Stomach (tissue), 9 donors: ENCODE data around the gene KLF16. TPM values are rescaled to one million over a fixed set of nuclear protein-coding genes. Genes with fewer than 3 reads are reported as not detected.

Experiments
- DNase-seq, 2 donors: peaks; one replicate each; pipeline versions ENCODE4 v3.0.0 to v3.0.0-alpha.2; 2013 to 2019
- H3K27ac ChIP-seq, 5 donors: fragments of 200-600 bp in 4 of 5; sonication (generic) in 4 of 5; one replicate each; pipeline ENCODE4 v1.5.1; 2013 to 2019; ENCODE audit warnings: mild to moderate bottlenecking in 1 of 5, moderate library complexity in 1 of 5
- H3K27me3 ChIP-seq, 3 donors: fragments of 200-600 bp; sonication (generic); one replicate each; pipeline ENCODE4 v1.5.1; 2017 to 2019; ENCODE audit warnings: mixed run types in 1 of 3
- H3K36me3 ChIP-seq, 4 donors: fragments of 200-600 bp; sonication (generic); 1 replicate in 3 of 4; 2 replicates in 1 of 4; pipeline ENCODE4 v1.5.1; 2016 to 2019
- H3K4me1 ChIP-seq, 4 donors: fragments of 200-600 bp; sonication (generic); one replicate each; pipeline ENCODE4 v1.5.1; 2016 to 2019
- H3K4me3 ChIP-seq, 4 donors: fragments of 200-600 bp; sonication (generic) in 3 of 4; one replicate each; pipeline ENCODE4 v1.5.1; 2016 to 2019; ENCODE audit warnings: mild to moderate bottlenecking in 1 of 4
- H3K9me3 ChIP-seq, 4 donors: fragments of 200-600 bp; sonication (generic); one replicate each; pipeline ENCODE4 v1.5.1; 2016 to 2019
- EP300 ChIP-seq: sonication (generic); formaldehyde crosslinking; IDR thresholded peaks from one replicate; pipeline ENCODE4 v1.6.1; 2017; ENCODE audit warnings: antibody characterized with exemption
- POLR2A ChIP-seq, 4 donors: fragments of 450-650 bp; IDR thresholded peaks; one replicate each; pipeline ENCODE4 v1.6.1; 2016; ENCODE audit warnings: antibody characterized with exemption in 4 of 4, control low read depth in 2 of 4, mild to moderate bottlenecking in 1 of 4, moderate library complexity in 1 of 4
- POLR2AphosphoS5 ChIP-seq, 3 donors: sonication (generic); formaldehyde crosslinking; IDR thresholded peaks; one replicate each; pipeline ENCODE4 v1.6.1; 2016; ENCODE audit warnings: antibody characterized with exemption in 3 of 3
- WGBS, 5 donors: extraction: QIAGEN DNeasy Blood & Tissue Kit in 3 of 5; methylation state at CpG; one replicate each; pipeline versions ENCODE4 v1.1.5 to v1.1.7; 2013 to 2018; 5-methylcytosine and 5-hydroxymethylcytosine counted together
- intact Hi-C: fragments of 100-400 bp; cut with DNase I; formaldehyde crosslinking; loops from one replicate; pipeline ENCODE4 v1.15.1; 2023; ENCODE audit warnings: low total_unique reads
- polyA plus RNA-seq, 3 donors: library from polyadenylated mRNA; stranded (reverse); fragments of 200-250 nt; gene quantifications; one replicate each; pipeline ENCODE4 v1.2.3, GENCODE V29; 2013
- total RNA-seq, 5 donors: library from RNA; depleted of rRNA; stranded (reverse); fragments of >200 nt; gene quantifications; one replicate each; pipeline versions ENCODE4 v1.1.0 to v1.2.3, GENCODE V29; 2014 to 2016
- TF ChIP-seq, protein P1 (sequence below), 7 experiments: fragments of 450-650 bp in 4 of 7; fragments of 200-600 bp in 3 of 7; sonication (generic) in 3 of 7; IDR thresholded peaks; one replicate each; pipeline ENCODE4 v1.5.1; 2016 to 2019; ENCODE audit warnings: antibody characterized with exemption in 7 of 7, control low read depth in 2 of 7, mild to moderate bottlenecking in 1 of 7
- donor health status: healthy with polysubstance abuse.
- donor health status: Bipolar disorder and iron deficiency.
- donor health status: healthy.

KLF16 gene
- total and polyA plus RNA-seq, 8 donors, result 3.5 to 31.9 (median 7.6) TPM; not detected in 1

DNA sequence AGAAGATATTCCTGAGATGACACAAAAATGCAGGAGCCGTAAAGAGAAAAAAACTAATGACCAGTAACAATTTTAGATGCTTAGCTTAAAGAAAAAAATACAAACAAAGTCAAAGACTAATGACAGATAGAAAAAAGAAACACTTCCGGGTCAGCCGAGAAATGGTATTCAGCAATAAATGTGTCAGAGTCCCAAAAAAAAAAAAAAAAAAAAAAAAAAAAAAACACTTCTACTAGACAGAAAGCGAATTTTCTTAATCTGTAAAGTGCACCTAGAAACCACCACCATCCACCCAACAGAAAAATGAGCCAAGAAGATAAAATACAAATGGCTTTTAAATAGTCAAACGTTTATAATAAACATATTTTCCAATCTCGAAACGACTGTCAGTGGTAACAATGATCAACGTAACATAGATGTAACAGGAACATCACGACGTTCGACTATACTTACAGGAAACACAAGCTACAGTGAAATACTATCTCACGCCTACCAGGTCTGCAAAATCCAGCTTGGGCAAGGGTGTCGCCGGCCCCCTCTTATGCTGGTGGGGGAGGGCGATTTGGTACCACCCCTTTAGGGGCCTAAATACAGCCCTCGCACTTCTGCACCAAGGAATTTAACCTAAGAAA, 11.3 kb upstream of the KLF16 start:
- DNase-seq, result no peak
- peak overlapping the region; percentile 82 to 97 (median 89) for H3K4me3 ChIP-seq
- H3K4me1 ChIP-seq, result peaks cover 52 to 68% (median 65%) of the 10 kb centered on the region in 4 donors
- 3 to 9% (median 8%) methylated on average over 15 to 16 of the region's 16 CpGs for WGBS, 5 donors
- H3K27me3 ChIP-seq, result no peaks in the 10 kb centered on the region
- intact Hi-C loops, result no loop called here
- H3K9me3 ChIP-seq, result no peaks in the 10 kb centered on the region
- peaks cover 0 to 32% (median 18%) of the 10 kb centered on the region in 4 donors for H3K36me3 ChIP-seq
- TF ChIP-seq POLR2A (IDR thresholded peaks at IDR 0.05), result no peak
- H3K27ac ChIP-seq, result peak overlapping the region; percentile 45 to 97 (median 96)

DNA sequence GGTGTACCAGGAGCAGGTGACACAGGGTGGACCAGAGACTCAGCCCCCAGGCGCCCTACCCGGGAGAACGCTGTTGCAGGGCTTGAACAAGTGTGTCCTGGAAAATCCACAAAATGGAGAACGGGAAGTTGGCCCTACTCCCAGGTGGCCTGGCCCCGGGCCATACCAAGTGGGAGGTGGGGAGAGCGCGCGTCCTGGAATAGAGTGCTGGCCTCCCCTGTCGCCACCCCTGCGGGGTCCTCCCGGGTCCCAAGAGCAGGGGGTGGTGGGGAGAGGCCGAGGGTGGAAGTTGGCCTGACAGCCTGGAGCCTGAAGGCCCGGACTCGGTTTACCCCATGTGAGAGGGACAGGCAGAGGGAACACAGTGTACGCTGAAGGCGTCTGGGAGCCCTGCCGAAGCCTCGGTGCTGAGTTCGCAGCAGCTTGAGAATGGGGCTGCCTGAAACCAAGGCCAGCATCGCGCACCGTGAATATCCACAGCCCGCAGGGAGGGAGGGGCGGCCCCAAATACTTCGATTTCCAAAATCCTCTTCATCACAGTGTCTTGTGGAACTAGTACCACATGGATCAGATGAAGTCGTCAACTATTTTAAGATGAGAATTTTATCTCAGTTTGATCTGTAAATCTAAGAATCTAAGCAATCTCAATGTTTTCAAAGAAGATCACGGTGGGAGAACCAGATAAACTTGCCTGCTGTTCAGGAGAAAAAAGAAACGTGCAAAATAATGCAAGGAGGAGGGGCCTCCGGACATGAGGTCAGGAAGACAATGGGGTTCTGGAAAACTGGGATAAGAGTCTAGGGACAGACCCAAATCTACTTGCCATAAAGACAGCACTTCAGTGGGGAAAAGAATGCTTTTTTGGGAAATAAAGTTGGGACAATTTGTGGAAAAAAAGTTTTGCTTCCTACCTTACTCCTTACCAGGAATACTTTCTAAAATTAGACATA, 10.4 kb upstream of the KLF16 start:
- WGBS, 5 donors, result 22 to 43% (median 29%) methylated on average over 25 to 29 of the region's 29 CpGs
- intact Hi-C loops, result no loop called here
- TF ChIP-seq POLR2AphosphoS5 (IDR thresholded peaks at IDR 0.05) (no peak), POLR2A (IDR thresholded peaks at IDR 0.05) (no peak), EP300 (no peak)
- TF ChIP-seq, protein P1, sequence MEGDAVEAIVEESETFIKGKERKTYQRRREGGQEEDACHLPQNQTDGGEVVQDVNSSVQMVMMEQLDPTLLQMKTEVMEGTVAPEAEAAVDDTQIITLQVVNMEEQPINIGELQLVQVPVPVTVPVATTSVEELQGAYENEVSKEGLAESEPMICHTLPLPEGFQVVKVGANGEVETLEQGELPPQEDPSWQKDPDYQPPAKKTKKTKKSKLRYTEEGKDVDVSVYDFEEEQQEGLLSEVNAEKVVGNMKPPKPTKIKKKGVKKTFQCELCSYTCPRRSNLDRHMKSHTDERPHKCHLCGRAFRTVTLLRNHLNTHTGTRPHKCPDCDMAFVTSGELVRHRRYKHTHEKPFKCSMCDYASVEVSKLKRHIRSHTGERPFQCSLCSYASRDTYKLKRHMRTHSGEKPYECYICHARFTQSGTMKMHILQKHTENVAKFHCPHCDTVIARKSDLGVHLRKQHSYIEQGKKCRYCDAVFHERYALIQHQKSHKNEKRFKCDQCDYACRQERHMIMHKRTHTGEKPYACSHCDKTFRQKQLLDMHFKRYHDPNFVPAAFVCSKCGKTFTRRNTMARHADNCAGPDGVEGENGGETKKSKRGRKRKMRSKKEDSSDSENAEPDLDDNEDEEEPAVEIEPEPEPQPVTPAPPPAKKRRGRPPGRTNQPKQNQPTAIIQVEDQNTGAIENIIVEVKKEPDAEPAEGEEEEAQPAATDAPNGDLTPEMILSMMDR (IDR thresholded peaks at IDR 0.05), result no peak
- DNase-seq, result peak in 1 of 2 donors; percentile 77
- Histone ChIP-seq H3K27ac (peak overlapping the region; percentile 74 to 97 (median 96)), H3K36me3 (peaks cover 0 to 28% (median 16%) of the 10 kb centered on the region in 4 donors), H3K4me1 (peaks cover 52 to 74% (median 70%) of the 10 kb centered on the region in 4 donors), H3K9me3 (no peaks in the 10 kb centered on the region), H3K4me3 (peak overlapping the region; percentile 21 to 97 (median 86)), H3K27me3 (no peaks in the 10 kb centered on the region)

DNA sequence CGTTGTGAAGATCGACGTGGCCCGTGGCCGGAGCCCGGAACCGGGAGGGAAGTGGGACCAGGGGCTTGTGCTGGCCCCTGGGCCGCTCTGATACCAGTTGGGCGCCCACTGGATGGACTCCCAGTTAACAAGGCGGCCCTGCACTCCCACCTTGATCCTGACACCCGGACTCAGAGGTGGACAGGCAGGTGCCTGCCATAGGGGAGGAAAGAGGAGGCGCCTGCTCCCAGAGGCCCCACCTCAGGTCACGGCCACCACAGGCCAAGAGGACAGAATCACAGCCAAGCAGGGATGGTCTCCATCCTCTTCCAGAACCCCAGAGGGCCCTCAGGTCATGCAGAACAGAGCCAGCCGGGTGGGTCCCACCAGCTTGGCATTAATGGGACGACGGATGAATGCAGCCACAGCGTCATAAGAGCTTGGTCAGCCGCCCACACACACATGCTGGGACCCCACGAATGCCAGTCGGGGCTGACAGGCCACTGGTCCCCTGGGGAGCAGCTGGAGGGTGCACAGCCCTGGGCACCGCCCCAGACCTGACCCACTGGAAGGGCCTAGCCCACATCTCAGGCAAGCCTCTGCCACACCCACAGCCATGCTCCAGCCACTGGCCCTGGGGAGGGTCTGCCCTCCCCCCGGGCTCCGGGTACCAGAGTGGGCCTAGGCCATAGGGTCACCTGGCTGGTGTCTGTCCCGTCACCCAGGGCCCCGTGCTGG, 9.6 kb upstream of the KLF16 start:
- H3K27me3 ChIP-seq, result no peaks in the 10 kb centered on the region
- H3K4me3 ChIP-seq, result peak overlapping the region; percentile 21 to 97 (median 86)
- intact Hi-C loops, result no loop called here
- no peak for DNase-seq
- 56 to 74% (median 58%) methylated on average over 24 to 25 of the region's 25 CpGs for WGBS, 5 donors
- H3K4me1 ChIP-seq, result peaks cover 52 to 75% (median 71%) of the 10 kb centered on the region in 4 donors
- no peak for TF ChIP-seq POLR2A (IDR thresholded peaks at IDR 0.05)
- TF ChIP-seq, protein P1 (IDR thresholded peaks at IDR 0.05), result no peak
- TF ChIP-seq EP300, result no peak
- no peak for TF ChIP-seq POLR2AphosphoS5 (IDR thresholded peaks at IDR 0.05)
- no peaks in the 10 kb centered on the region for H3K9me3 ChIP-seq
- H3K36me3 ChIP-seq, result peaks cover 0 to 24% (median 13%) of the 10 kb centered on the region in 4 donors
- H3K27ac ChIP-seq, result peak overlapping the region; percentile 74 to 97 (median 96)

DNA sequence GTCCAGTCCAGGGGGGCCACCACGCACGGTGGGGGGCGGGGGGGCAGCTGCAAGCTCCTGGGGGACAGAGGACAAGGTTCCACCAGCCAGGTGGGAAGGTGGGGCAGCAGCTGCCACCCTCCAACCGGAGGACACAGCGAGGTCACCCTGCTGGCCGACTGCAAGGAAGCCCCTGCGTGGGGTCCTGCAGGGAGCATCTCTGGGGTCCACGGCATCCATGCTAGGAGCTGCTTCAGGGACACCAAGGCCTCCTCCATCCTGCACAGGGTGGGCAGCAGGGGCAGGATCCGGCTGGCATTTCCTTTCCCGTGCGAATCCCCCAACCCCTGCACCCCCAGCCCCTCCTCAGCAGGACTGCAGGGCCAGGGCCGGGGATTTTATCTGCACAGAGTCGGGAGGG, 8.3 kb upstream of the KLF16 start:
- TF ChIP-seq POLR2A (IDR thresholded peaks at IDR 0.05), result no peak
- no peak for TF ChIP-seq EP300
- TF ChIP-seq POLR2AphosphoS5 (IDR thresholded peaks at IDR 0.05), result no peak
- TF ChIP-seq, protein P1 (IDR thresholded peaks at IDR 0.05), result no peak
- H3K36me3 ChIP-seq, result peaks cover 0 to 24% (median 13%) of the 10 kb centered on the region in 4 donors
- intact Hi-C loops, result no loop called here
- no peaks in the 10 kb centered on the region for H3K9me3 ChIP-seq
- H3K27ac ChIP-seq, result peak overlapping the region in 4 of 5 donors; percentile 95 to 97 (median 96)
- no peak overlapping the region for H3K4me3 ChIP-seq
- DNase-seq, result no peak
- 69 to 90% (median 72%) methylated on average over 7 to 13 of the region's 13 CpGs for WGBS, 5 donors
- peaks cover 49 to 68% (median 67%) of the 10 kb centered on the region in 4 donors for H3K4me1 ChIP-seq
- H3K27me3 ChIP-seq, result no peaks in the 10 kb centered on the region
